ENCODE data around the gene SRGAP3. TPM values are rescaled to one million over a fixed set of nuclear protein-coding genes. Genes with fewer than 3 reads are reported as not detected.
A peak's percentile ranks its signal among the peaks of the same experiment; 100 is the strongest.

SRGAP3 gene
- total RNA-seq, 6 experiments from 2014 or later: 1.8 to 5.2 (median 3.1) TPM

- H3K27ac ChIP-seq: no peak overlapping the region
- no peak for DNase-seq
- no peaks in the 10 kb centered on the region for H3K9me3 ChIP-seq
- no peak overlapping the region for H3K4me3 ChIP-seq
- no peak for ATAC-seq
- no peaks in the 10 kb centered on the region for H3K4me1 ChIP-seq
- H3K27me3 ChIP-seq: no peaks in the 10 kb centered on the region
- intact Hi-C loops (cut with DNase I): no loop called here
- 64% methylated on average over 3 of the region's 5 CpGs for WGBS (ENCODE audit: insufficient coverage, low coverage, low lambda C conversion rate, missing lambda C conversion rate)
- no peaks in the 10 kb centered on the region for H3K36me3 ChIP-seq
- TF ChIP-seq POLR2A (IDR thresholded peaks at IDR 0.05): no peak
- TF ChIP-seq, protein P1, sequence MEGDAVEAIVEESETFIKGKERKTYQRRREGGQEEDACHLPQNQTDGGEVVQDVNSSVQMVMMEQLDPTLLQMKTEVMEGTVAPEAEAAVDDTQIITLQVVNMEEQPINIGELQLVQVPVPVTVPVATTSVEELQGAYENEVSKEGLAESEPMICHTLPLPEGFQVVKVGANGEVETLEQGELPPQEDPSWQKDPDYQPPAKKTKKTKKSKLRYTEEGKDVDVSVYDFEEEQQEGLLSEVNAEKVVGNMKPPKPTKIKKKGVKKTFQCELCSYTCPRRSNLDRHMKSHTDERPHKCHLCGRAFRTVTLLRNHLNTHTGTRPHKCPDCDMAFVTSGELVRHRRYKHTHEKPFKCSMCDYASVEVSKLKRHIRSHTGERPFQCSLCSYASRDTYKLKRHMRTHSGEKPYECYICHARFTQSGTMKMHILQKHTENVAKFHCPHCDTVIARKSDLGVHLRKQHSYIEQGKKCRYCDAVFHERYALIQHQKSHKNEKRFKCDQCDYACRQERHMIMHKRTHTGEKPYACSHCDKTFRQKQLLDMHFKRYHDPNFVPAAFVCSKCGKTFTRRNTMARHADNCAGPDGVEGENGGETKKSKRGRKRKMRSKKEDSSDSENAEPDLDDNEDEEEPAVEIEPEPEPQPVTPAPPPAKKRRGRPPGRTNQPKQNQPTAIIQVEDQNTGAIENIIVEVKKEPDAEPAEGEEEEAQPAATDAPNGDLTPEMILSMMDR (IDR thresholded peaks at IDR 0.05): no peak
Observed at GRCh38 chr3:9175421-9175820, 74.0 kb downstream of the SRGAP3 start.

DNA sequence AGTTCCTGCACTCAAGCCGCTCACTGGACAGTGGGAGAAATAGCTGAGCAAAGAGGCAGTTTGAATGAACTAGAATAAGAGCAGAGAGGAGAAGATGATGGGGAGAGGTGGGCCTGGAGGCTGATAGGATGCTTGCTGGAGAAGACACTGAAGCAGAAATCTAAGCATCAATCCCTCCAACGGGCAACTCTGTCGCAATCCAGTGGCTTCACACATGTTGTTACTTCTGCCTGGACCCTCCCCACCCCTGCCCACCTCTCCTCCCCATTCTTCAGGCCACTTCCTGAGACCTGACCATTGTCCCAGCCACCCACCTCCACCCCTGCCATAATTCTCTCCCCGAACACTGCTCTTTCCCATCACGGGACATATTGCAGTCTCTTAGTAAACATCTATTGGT is 76.0 kb downstream of the SRGAP3 start:
- 72% methylated on average over 5 of the region's 5 CpGs for WGBS (ENCODE audit: insufficient coverage, low coverage, low lambda C conversion rate, missing lambda C conversion rate)
- no peaks in the 10 kb centered on the region for H3K36me3 ChIP-seq
- H3K9me3 ChIP-seq: no peaks in the 10 kb centered on the region
- TF ChIP-seq, protein P1 (IDR thresholded peaks at IDR 0.05): no peak
- no peak for TF ChIP-seq POLR2A (IDR thresholded peaks at IDR 0.05)
- H3K4me1 ChIP-seq: no peaks in the 10 kb centered on the region
- H3K4me3 ChIP-seq: no peak overlapping the region
- no peak for ATAC-seq
- no peak overlapping the region for H3K27ac ChIP-seq
- no peaks in the 10 kb centered on the region for H3K27me3 ChIP-seq
- intact Hi-C loops (cut with DNase I): no loop called here
- DNase-seq: no peak

DNA sequence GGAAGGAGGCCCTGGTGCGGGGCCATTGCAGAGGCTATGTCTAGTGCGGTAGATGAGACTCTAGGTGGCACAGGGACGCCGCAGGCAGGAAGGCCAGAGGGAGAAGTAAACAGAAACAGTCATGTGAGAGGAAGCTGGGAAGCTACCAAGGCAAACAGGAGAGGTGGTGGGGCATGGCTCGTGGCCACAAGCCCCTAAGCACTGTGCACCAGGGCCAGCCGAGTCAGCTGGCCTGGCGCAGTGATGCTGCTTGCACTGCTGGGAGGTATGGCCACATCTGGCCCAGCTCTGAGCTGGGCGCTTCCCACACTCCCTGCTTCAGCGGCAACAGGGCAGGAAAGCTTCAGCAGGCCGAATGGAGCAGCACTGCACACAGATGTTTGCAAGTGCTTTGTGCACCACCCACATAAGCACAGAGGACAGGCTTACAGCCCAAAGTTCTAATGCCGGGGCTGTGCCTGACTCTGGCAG is 76.6 kb downstream of the SRGAP3 start:
- WGBS (ENCODE audit: insufficient coverage, low coverage, low lambda C conversion rate, missing lambda C conversion rate): 51% methylated on average over 4 of the region's 11 CpGs
- TF ChIP-seq, protein P1 (IDR thresholded peaks at IDR 0.05): no peak
- TF ChIP-seq POLR2A (IDR thresholded peaks at IDR 0.05): no peak
- Histone ChIP-seq H3K4me1 (no peaks in the 10 kb centered on the region), H3K27ac (no peak overlapping the region), H3K4me3 (no peak overlapping the region), H3K36me3 (no peaks in the 10 kb centered on the region), H3K27me3 (no peaks in the 10 kb centered on the region), H3K9me3 (no peaks in the 10 kb centered on the region)
- ATAC-seq: peak in 3 of 4 donors; percentile 25 to 30 (median 27)
- DNase-seq: no peak
- intact Hi-C loops (cut with DNase I): no loop called here

GRCh38 chr3:9170851-9171160 is 78.6 kb downstream of the SRGAP3 start:
- H3K27me3 ChIP-seq: no peaks in the 10 kb centered on the region
- WGBS (ENCODE audit: insufficient coverage, low coverage, low lambda C conversion rate, missing lambda C conversion rate): no CpG with 5 or more reads among the region's 5 CpGs
- no peak overlapping the region for H3K27ac ChIP-seq
- no peak overlapping the region for H3K4me3 ChIP-seq
- no peaks in the 10 kb centered on the region for H3K36me3 ChIP-seq
- intact Hi-C loops (cut with DNase I): no loop called here
- H3K4me1 ChIP-seq: no peaks in the 10 kb centered on the region
- ATAC-seq (no peak), DNase-seq (no peak)
- H3K9me3 ChIP-seq: no peaks in the 10 kb centered on the region
- TF ChIP-seq, protein P1 (IDR thresholded peaks at IDR 0.05): no peak
- TF ChIP-seq POLR2A (IDR thresholded peaks at IDR 0.05): no peak
